Stimulated activated CD4-positive, alpha-beta T cell treated with anti-CD3 and anti-CD28 coated beads, Interleukin-4, amount 100 ng/mL, for 4 hours (primary cell): ENCODE results near the gene CEP76.
"Not testable (repeated sequence)": the region's sequence is repeated elsewhere in the genome, so short reads cannot be mapped to it uniquely, and the experiment has no call there.

Source experiments
- DNase-seq, 2 experiments: peaks; one replicate each; pipeline ENCODE4 v3.0.0-alpha.2; 2020

The CEP76 gene

GRCh38 chr18:12639990-12640880 is 62.3 kb downstream of the CEP76 start:
- DNase-seq, result no peak

DNA sequence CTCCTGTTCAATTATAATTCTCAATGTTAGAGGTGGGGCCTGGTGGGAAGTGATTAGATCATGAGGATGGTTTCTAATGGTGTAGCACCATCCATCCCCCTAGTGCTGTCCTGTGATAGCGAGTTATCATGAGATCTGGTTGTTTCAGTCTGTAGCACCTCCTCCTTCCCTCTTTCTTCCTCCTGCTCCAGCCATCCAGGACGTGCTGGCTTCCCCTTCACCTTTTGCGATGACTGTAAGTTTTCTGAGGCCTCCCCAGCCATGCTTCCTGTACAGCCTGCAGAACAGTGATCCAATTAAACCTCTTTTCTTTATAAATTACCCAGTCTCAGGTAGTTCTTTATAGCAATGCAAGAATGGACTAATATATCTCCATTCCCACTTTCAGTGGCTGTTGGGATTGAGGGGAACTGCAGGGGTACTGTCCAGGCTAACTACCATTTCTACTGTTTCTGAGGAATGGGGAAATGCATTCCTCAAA is 63.8 kb downstream of the CEP76 start:
- no peak for DNase-seq

DNA sequence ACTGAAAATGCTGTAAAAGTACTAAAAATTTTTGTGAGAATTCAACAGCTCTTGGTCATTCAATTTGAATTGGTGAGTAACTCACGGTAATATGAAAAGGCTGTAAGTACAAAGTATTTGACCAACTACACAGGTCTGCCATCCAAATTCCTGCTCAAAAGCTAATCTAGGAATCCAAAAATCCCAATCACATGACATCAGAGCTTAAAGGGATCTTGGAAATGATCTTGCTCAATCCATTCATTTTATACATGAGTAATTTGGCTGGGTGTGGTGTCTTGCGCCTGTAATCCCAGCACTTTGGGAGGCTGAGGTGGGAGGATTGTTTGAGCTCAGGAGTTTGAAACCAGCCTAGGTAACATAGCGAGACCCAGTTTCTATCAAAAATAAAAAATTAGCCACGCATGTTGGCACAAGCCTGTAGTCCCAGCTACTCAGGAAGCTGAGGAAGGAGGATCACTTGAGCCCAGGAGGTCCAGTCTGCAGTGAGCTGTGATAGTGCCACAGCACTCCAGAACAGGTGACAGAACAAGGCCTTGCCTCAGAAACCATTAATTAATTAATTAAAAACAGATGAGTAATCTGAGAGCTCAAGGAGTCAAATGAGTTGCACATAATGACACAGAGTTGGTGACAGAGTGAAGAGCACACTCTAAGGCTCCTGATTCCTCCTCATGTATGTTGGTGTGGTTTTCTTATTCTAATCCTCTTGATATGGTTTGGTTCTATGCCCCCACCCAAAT is 64.5 kb downstream of the CEP76 start:
- DNase-seq, result no peak

DNA sequence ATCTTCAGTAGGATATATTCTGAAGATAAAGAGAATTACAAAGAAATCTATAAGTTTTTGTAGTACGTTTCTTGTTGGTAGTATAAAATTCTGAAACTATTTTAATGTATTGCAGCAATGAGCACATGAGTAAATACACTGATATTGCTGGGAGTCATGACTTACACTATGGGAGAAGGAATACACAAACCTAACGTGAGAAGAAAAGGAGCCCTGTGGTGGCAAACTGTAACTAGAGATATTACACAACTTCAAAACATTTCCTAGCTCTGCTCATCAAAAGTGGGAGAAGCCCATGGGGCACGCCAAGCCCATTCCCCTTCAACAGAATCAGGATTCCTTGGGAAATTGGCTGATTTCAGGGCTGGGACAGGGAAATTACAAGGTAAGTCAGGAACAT is 65.1 kb downstream of the CEP76 start:
- DNase-seq, result no peak

DNA sequence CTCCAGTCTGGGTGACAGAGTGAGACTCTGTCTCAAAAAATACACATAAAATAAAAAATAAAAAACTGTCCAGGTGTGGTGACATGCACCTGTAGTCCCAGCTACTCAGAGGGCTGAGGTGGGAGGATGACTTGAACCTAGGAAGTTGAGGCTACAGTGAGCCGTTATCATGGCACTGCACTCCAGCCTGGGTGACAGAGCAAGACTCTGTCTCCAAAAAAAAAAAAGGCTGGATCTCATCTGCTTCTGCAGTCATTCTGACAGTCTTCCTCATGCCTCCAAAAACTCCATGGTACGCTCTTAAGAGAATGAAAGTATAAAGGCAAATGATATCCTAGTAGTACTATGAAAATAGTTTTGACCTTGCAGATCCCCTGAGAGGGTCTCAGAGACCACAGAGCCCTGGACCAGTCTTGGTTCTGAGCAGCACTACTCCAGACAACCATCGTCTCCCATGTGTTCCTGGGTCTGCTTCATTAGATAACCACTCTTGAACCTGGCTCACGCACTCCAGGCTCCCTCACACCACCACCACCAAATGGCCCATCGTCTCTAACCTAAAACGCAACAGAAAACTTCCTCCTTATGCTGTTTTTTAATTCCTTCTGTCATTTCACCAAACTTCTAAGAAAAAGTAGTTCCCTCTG is 70.6 kb downstream of the CEP76 start:
- no peak for DNase-seq

GRCh38 chr18:12630136-12630535 is 72.4 kb downstream of the CEP76 start:
- no peak for DNase-seq

GRCh38 chr18:12628706-12629702 is 73.5 kb downstream of the CEP76 start:
- no peak for DNase-seq

GRCh38 chr18:12627199-12627598 is 75.3 kb downstream of the CEP76 start:
- not testable (repeated sequence) for DNase-seq

GRCh38 chr18:12625241-12625640 is 77.3 kb downstream of the CEP76 start:
- DNase-seq, result no peak
